H1 (cell line): Measurements from ENCODE around the gene MYO5B. TPM values are rescaled to one million over a fixed set of nuclear protein-coding genes. Genes with fewer than 3 reads are reported as not detected.
"Not testable (repeated sequence)": the region's sequence is repeated elsewhere in the genome, so short reads cannot be mapped to it uniquely, and the experiment has no call there.

Experiments
- CTCF ChIA-PET: fragments of 300-600 bp; sonication (Branson Sonifier 250); formaldehyde crosslinking; loops from one replicate; lab custom pipeline; 2021; ENCODE audit not compliant: partially characterized antibody; lab: Charles Lee
- POLR2A ChIA-PET: fragments of 300-600 bp; sonication (Branson Sonifier 250); formaldehyde crosslinking; loops from one replicate; lab custom pipeline; 2021; ENCODE audit warnings: inconsistent platforms; ENCODE audit not compliant: partially characterized antibody; lab: Charles Lee
- DNase-seq, 2 experiments: peaks; one replicate each; pipeline versions ENCODE4 v3.0.0 to v3.0.0-alpha.2; 2010 to 2022; ENCODE audit warnings: low spot score in 2 of 2, low read depth in 1 of 2, mixed read lengths in 1 of 2
- FAIRE-seq: peaks from 2 replicates; lab custom pipeline; 2011; peaks lifted over from hg19 to GRCh38; lab: Jason Lieb, UNC
- H2AFZ ChIP-seq: 2 replicates; pipeline ENCODE4 v1.8.1; 2012; ENCODE audit warnings: low read length, inconsistent platforms
- H2AK5ac ChIP-seq: 2 replicates; pipeline ENCODE4 v1.6.1; 2013; ENCODE audit warnings: low read depth, low read length
- H2BK120ac ChIP-seq: replicated peaks from 2 replicates; pipeline ENCODE3; 2013; ENCODE audit warnings: low read depth, low read length, inconsistent platforms
- H2BK12ac ChIP-seq: 2 replicates; pipeline ENCODE4 v1.6.1; 2013; ENCODE audit warnings: low read depth, low read length
- H2BK15ac ChIP-seq: 2 replicates; pipeline ENCODE4 v1.6.1; 2013; ENCODE audit warnings: low read length
- H2BK20ac ChIP-seq: 2 replicates; pipeline ENCODE4 v1.6.1; 2013; ENCODE audit warnings: low read length
- H2BK5ac ChIP-seq: 2 replicates; pipeline ENCODE4 v1.6.1; 2013; ENCODE audit warnings: low read depth, low read length
- H3K14ac ChIP-seq: 2 replicates; pipeline ENCODE4 v1.6.1; 2013; ENCODE audit warnings: inconsistent platforms; ENCODE audit not compliant: insufficient read length
- H3K18ac ChIP-seq: 2 replicates; pipeline ENCODE4 v1.6.1; 2013; ENCODE audit warnings: low read length; ENCODE audit errors: extremely low read depth
- H3K23ac ChIP-seq: 2 replicates; pipeline ENCODE4 v1.6.1; 2013; ENCODE audit warnings: inconsistent platforms; ENCODE audit not compliant: insufficient read length
- H3K23me2 ChIP-seq: 2 replicates; pipeline ENCODE4 v1.6.1; 2013; ENCODE audit warnings: low read depth, low read length
- H3K27ac ChIP-seq: 2 replicates; pipeline ENCODE4 v1.6.1; 2011; ENCODE audit warnings: low read depth, low read length, inconsistent platforms
- H3K27me3 ChIP-seq, 4 experiments: replicated peaks in 1 of 4; 1 replicate in 1 of 4; 2 replicates in 3 of 4; pipeline versions ENCODE4 v1.6.1 to v1.8.1; 2011 to 2013; ENCODE audit warnings: low read length in 3 of 4, mild to moderate bottlenecking in 3 of 4, inconsistent platforms in 2 of 4, mixed read lengths in 2 of 4, moderate library complexity in 1 of 4; ENCODE audit not compliant: control insufficient read depth in 3 of 4, insufficient read depth in 3 of 4; ENCODE audit errors: extremely low read depth in 1 of 4
- H3K36me3 ChIP-seq, 4 experiments: 2 replicates each; pipeline versions ENCODE4 v1.6.1 to v1.8.1; 2011 to 2013; ENCODE audit warnings: mild to moderate bottlenecking in 4 of 4, low read length in 3 of 4, moderate library complexity in 2 of 4, control low read depth in 1 of 4, inconsistent platforms in 1 of 4; ENCODE audit not compliant: insufficient read depth in 4 of 4, control insufficient read depth in 2 of 4
- H3K4ac ChIP-seq: replicated peaks from 2 replicates; pipeline ENCODE3; 2013; ENCODE audit warnings: low read length, low read depth, mixed read lengths, inconsistent platforms; ENCODE audit not compliant: insufficient read length
- H3K4me1 ChIP-seq, 4 experiments: replicated peaks in 1 of 4; 1 replicate in 1 of 4; 2 replicates in 3 of 4; pipeline versions ENCODE4 v1.6.1 to v1.8.1; 2011 to 2013; ENCODE audit warnings: low read length in 3 of 4, inconsistent platforms in 2 of 4, mixed read lengths in 1 of 4; ENCODE audit not compliant: insufficient read depth in 4 of 4, control insufficient read depth in 3 of 4
- H3K4me2 ChIP-seq, 2 experiments: 2 replicates each; pipeline versions ENCODE4 v1.6.1 to v1.8.1; 2011 to 2013; ENCODE audit warnings: low read depth in 2 of 2, low read length in 2 of 2, control low read depth in 1 of 2, inconsistent platforms in 1 of 2, mild to moderate bottlenecking in 1 of 2; ENCODE audit not compliant: insufficient read depth in 1 of 2
- H3K4me3 ChIP-seq, 4 experiments: fragments of 200-600, 300-600 bp in 1 of 4; sonication (generic), shearing (Covaris generic), sonication (Bioruptor Twin) in 1 of 4; 2 replicates each; pipeline versions ENCODE4 v1.5.1 to v1.8.1; 2011 to 2016; ENCODE audit warnings: low read length in 4 of 4, low read depth in 3 of 4, control low read depth in 2 of 4, inconsistent platforms in 2 of 4, mild to moderate bottlenecking in 2 of 4, mixed read lengths in 1 of 4, moderate library complexity in 1 of 4; ENCODE audit not compliant: insufficient read depth in 2 of 4; ENCODE audit errors: extremely low read depth in 1 of 4
- H3K56ac ChIP-seq: replicated peaks from 2 replicates; pipeline ENCODE3; 2013; ENCODE audit warnings: low read depth, mild to moderate bottlenecking, mixed read lengths, low read length, inconsistent platforms; ENCODE audit not compliant: insufficient read length
- H3K79me1 ChIP-seq: 2 replicates; pipeline ENCODE4 v1.6.1; 2013; ENCODE audit warnings: low read depth, low read length, control low read depth
- H3K79me2 ChIP-seq, 2 experiments: 2 replicates each; pipeline versions ENCODE4 v1.6.1 to v1.8.1; 2012 to 2013; ENCODE audit warnings: low read length in 2 of 2, mild to moderate bottlenecking in 2 of 2, inconsistent platforms in 1 of 2; ENCODE audit not compliant: insufficient read depth in 2 of 2, control insufficient read depth in 1 of 2
- H3K9ac ChIP-seq, 4 experiments: replicated peaks in 1 of 4; 1 replicate in 1 of 4; 2 replicates in 3 of 4; pipeline versions ENCODE4 v1.6.1 to v1.8.1; 2011 to 2013; ENCODE audit warnings: low read depth in 3 of 4, low read length in 3 of 4, control low read depth in 2 of 4, mild to moderate bottlenecking in 2 of 4, moderate library complexity in 2 of 4, inconsistent platforms in 1 of 4; ENCODE audit errors: extremely low read depth in 1 of 4
- H3K9me3 ChIP-seq, 2 experiments: 2 replicates each; pipeline versions ENCODE4 v1.6.1 to v1.8.1; 2012 to 2013; ENCODE audit warnings: mild to moderate bottlenecking in 2 of 2, moderate library complexity in 2 of 2, control low read depth in 1 of 2, inconsistent platforms in 1 of 2, low read depth in 1 of 2, low read length in 1 of 2, mixed read lengths in 1 of 2; ENCODE audit not compliant: insufficient read depth in 2 of 2
- H4K20me1 ChIP-seq, 2 experiments: replicated peaks in 1 of 2; 2 replicates each; pipeline versions ENCODE3 to v1.8.1; 2011 to 2013; ENCODE audit warnings: inconsistent platforms in 2 of 2, low read length in 2 of 2, mild to moderate bottlenecking in 1 of 2; ENCODE audit not compliant: insufficient read depth in 2 of 2, control insufficient read depth in 1 of 2
- H4K5ac ChIP-seq: 2 replicates; pipeline ENCODE4 v1.6.1; 2013; ENCODE audit warnings: low read length, low read depth, mixed read lengths, inconsistent platforms; ENCODE audit not compliant: insufficient read length
- H4K8ac ChIP-seq: 2 replicates; pipeline ENCODE4 v1.8.0; 2013; ENCODE audit warnings: mild to moderate bottlenecking, moderate library complexity, low read length, inconsistent platforms; ENCODE audit not compliant: insufficient read depth; ENCODE audit errors: extremely low read depth
- H4K91ac ChIP-seq: replicated peaks from 2 replicates; pipeline ENCODE3; 2013; ENCODE audit warnings: low read length, mixed read lengths, inconsistent platforms; ENCODE audit not compliant: insufficient read length
- EP300 ChIP-seq, 2 experiments: IDR thresholded peaks; 1 replicate in 1 of 2; 2 replicates in 1 of 2; pipeline ENCODE4 v1.6.1; 2011 to 2012; ENCODE audit warnings: low read depth in 2 of 2, low read length in 2 of 2, mild to moderate bottlenecking in 2 of 2, borderline replicate concordance in 1 of 2, inconsistent platforms in 1 of 2, moderate library complexity in 1 of 2
- WGBS, 2 experiments: shearing (Covaris generic) in 1 of 2; methylation state at CpG; one replicate each; pipeline versions ENCODE4 v1.1.6 to v1.1.7; 2013 to 2015; ENCODE audit warnings: low lambda C conversion rate in 2 of 2, mixed read lengths in 2 of 2, inconsistent platforms in 1 of 2, low coverage in 1 of 2, missing lambda C conversion rate in 1 of 2; ENCODE audit not compliant: insufficient replicate concordance in 2 of 2, insufficient coverage in 1 of 2, insufficient read length in 1 of 2; ENCODE audit errors: extremely low coverage in 1 of 2, missing lambda C conversion rate in 1 of 2; 5-methylcytosine and 5-hydroxymethylcytosine counted together
- polyA plus RNA-seq, 7 experiments: library from polyadenylated mRNA; depleted of rRNA in 3 of 7; stranded (reverse) in 5 of 7; unstranded in 2 of 7; fragments of >200 nt in 5 of 7; fragments of 200-250 nt in 2 of 7; gene quantifications; 1 replicate in 5 of 7; 2 replicates in 1 of 7; 4 replicates in 1 of 7; pipeline versions ENCODE4 v1.2.1 to v1.2.3, GENCODE V29; 2011 to 2013; ENCODE audit warnings: missing spikeins in 2 of 7, mixed read lengths in 2 of 7
- total RNA-seq: library from RNA; stranded (reverse); fragmentation: NEBNext Ultra II Directional; extraction: Animal tissue kit (Norgen Biotek cat#: 25700); gene quantifications from 2 replicates; pipeline ENCODE4 v1.2.1, GENCODE V29; 2021

Gene MYO5B
- total and polyA plus RNA-seq, 2 of the 8 experiments (the other 6 are each of a cell fraction or from before 2014, with no cell fraction given), result 6.4 to 7.7 TPM

DNA sequence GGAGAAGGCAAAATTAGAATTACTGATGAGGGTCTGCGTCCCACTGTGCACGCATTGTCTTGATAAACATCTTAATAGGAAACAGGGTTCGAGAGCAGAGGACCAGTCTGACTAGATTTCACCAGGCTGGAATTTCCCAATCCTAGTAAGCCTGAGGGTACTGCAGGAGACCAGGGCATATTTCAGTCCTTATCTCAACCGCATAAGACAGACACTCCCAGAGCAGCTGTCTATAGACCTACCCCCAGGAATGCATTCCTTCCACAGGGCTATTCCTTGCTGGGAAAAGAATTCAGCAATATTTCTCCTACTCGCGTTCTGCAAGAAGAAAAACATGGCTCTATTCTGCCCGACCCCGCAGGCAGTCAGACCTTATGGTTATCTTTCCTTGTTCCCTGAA is 46.8 kb upstream of the MYO5B start:
- H3K27ac ChIP-seq, H3K23me2 ChIP-seq, H3K23ac ChIP-seq, H2AK5ac ChIP-seq, H3K18ac ChIP-seq, H2AFZ ChIP-seq, H4K8ac ChIP-seq, H2BK20ac ChIP-seq, H3K14ac ChIP-seq, H3K56ac ChIP-seq, DNase-seq, H2BK5ac ChIP-seq, H2BK15ac ChIP-seq, H3K4ac ChIP-seq, H4K20me1 ChIP-seq, H3K79me1 ChIP-seq, H3K36me3 ChIP-seq, H3K79me2 ChIP-seq, FAIRE-seq, H3K4me3 ChIP-seq, H4K5ac ChIP-seq, H2BK12ac ChIP-seq, H3K9ac ChIP-seq, H3K4me2 ChIP-seq, H3K27me3 ChIP-seq, H3K4me1 ChIP-seq, POLR2A ChIA-PET, H4K91ac ChIP-seq, H2BK120ac ChIP-seq: not testable (repeated sequence)
- CTCF ChIA-PET, result interaction anchor here (2.2 kb wide), 1 partner anchor 10 kb away, joined by 11 read pairs; no protein-coding TSS in a partner anchor
- WGBS, 2 experiments, result 82% methylated on average over 8 of the region's 8 CpGs; no CpG with 5 or more reads in 1 of the 2 experiments
- peak in 1 of 2 experiments; percentile 50; a peak in 1 of 3 replicates for TF ChIP-seq EP300 (IDR thresholded peaks at IDR 0.05; ENCODE audit: borderline replicate concordance in 1 of 2, low read depth in 2 of 2, low read length in 2 of 2)
- peaks cover 10 to 11% of the 10 kb centered on the region in 2 experiments for H3K9me3 ChIP-seq
